ENCODE data around the gene RTBDN.

GRCh38 chr19:12790628-12791344, 43.6 kb downstream of the RTBDN start:
- no peak for TF ChIP-seq CTCF (IDR thresholded peaks at IDR 0.05)
- no peak for TF ChIP-seq POLR2A (IDR thresholded peaks at IDR 0.05)

Measured in esophagus squamous epithelium (tissue), 4 donors.